GM13976 (cell line): ENCODE data around the gene ERC2.

Experiments used
- DNase-seq: peaks from one replicate; pipeline ENCODE4 v3.0.0; 2012; ENCODE audit warnings: low spot score
- CTCF ChIP-seq: IDR thresholded peaks from 2 replicates; pipeline ENCODE4 v1.5.1; 2012; ENCODE audit warnings: borderline replicate concordance, mild to moderate bottlenecking; ENCODE audit not compliant: insufficient read depth; ENCODE audit errors: extremely low read depth, missing control alignments, control extremely low read depth
- in situ Hi-C: fragments of 300-500 bp; cut with MboI; formaldehyde crosslinking; loops from one replicate; pipeline ENCODE4 v1.12.0; 2022; ENCODE audit warnings: low sequenced_read_pairs, mixed read lengths, inconsistent platforms; ENCODE audit not compliant: unreplicated experiment

ERC2 gene

GRCh38 chr3:55527361-55527760 is 940.9 kb downstream of the ERC2 start:
- no peak for TF ChIP-seq CTCF
- DNase-seq = no peak
- in situ Hi-C loops = no loop called here

- TF ChIP-seq CTCF = no peak
- in situ Hi-C loops = no loop called here
- DNase-seq = no peak
Measured at GRCh38 chr3:55526332-55527030, 941.8 kb downstream of the ERC2 start.

GRCh38 chr3:55525436-55525835 is 942.8 kb downstream of the ERC2 start:
- TF ChIP-seq CTCF = no peak
- no peak for DNase-seq
- in situ Hi-C loops = no loop called here

GRCh38 chr3:55524565-55525244 is 943.6 kb downstream of the ERC2 start:
- in situ Hi-C loops = no loop called here
- DNase-seq = no peak
- TF ChIP-seq CTCF = no peak

GRCh38 chr3:55523471-55523870 is 944.8 kb downstream of the ERC2 start:
- in situ Hi-C loops = no loop called here
- no peak for TF ChIP-seq CTCF
- DNase-seq = no peak

DNA sequence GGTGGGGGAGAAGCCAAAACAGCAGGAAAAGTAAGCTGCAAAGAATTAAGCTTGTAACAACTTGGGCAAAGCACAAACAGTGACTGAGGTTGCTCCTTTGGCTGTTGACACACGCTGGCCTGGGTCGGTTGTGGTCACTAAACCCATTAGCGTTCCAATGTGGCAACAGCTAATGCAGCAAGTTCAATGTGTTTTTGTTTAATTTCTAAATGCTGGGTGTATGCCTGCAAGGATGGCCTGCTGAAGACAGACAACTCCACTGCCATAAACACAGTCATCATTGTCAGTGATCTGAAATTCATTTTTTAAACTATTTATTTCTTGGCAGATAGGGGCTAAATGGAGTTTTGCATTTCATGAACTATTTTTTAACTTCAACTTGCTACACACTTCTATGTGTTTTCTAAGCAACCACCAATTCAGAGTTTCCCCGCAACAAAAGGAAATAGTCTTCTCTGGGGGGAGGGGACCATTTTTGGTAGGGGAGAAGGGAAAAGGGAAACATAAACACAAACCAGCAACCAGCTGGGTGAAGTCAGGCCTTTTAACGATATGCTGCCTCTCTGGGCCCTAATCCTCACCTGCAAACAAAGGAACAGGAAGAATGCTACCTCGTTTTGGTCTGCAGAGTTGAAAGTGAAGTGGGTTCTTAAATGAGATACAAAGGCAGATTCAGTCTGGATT is 946.4 kb downstream of the ERC2 start:
- no peak for TF ChIP-seq CTCF
- DNase-seq = no peak
- in situ Hi-C loops = no loop called here
